HepG2 (cell line): ENCODE data around the gene NUDT22. TPM values are rescaled to one million over a fixed set of nuclear protein-coding genes. Genes with fewer than 3 reads are reported as not detected.

ENCODE experiments used
- BATF2 ChIP-seq: sonication (generic); formaldehyde crosslinking; IDR thresholded peaks from 2 replicates; pipeline ENCODE4 v1.8.0; 2022; ENCODE audit warnings: mild to moderate bottlenecking, missing genetic modification reagents, moderate library complexity
- CBX5 ChIP-seq: sonication (generic); formaldehyde crosslinking; IDR thresholded peaks from 2 replicates; pipeline ENCODE4 v1.4.0; 2020; ENCODE audit warnings: missing genetic modification reagents, borderline replicate concordance
- CCDC6 ChIP-seq: sonication (generic); formaldehyde crosslinking; IDR thresholded peaks from 2 replicates; pipeline ENCODE4 v1.8.1; 2022; ENCODE audit warnings: mild to moderate bottlenecking, missing genetic modification reagents, moderate library complexity
- CHD4 ChIP-seq: fragments of 200-600 bp; sonication (generic); IDR thresholded peaks from 2 replicates; pipeline ENCODE4 v1.7.0; 2017; ENCODE audit warnings: mild to moderate bottlenecking, low read length, borderline replicate concordance
- HNF1B ChIP-seq: sonication (generic); formaldehyde crosslinking; IDR thresholded peaks from 2 replicates; pipeline ENCODE4 v1.5.1; 2020; ENCODE audit warnings: mild to moderate bottlenecking, moderate library complexity, missing genetic modification reagents
- PHF21A ChIP-seq: sonication (generic); formaldehyde crosslinking; IDR thresholded peaks from 2 replicates; pipeline ENCODE4 v1.5.0; 2020; ENCODE audit warnings: mild to moderate bottlenecking, missing genetic modification reagents
- RBFOX2 ChIP-seq: fragments of 200-400 bp; formaldehyde crosslinking; IDR thresholded peaks from 2 replicates; pipeline ENCODE4 v1.6.1; 2017; ENCODE audit warnings: low read depth, mild to moderate bottlenecking, low read length
- TBX3 ChIP-seq: fragments of 450-650 bp; IDR thresholded peaks from 2 replicates; pipeline ENCODE4 v1.6.1; 2017; ENCODE audit warnings: antibody characterized with exemption, mild to moderate bottlenecking, inconsistent platforms, borderline replicate concordance
- USF2 ChIP-seq, 2 experiments: sonication (generic) in 1 of 2; formaldehyde crosslinking in 1 of 2; IDR thresholded peaks; 2 replicates each; pipeline versions ENCODE4 v1.5.1 to v1.6.1; 2011 to 2020; ENCODE audit warnings: borderline replicate concordance in 1 of 2, low read depth in 1 of 2, low read length in 1 of 2, mild to moderate bottlenecking in 1 of 2, missing genetic modification reagents in 1 of 2, moderate library complexity in 1 of 2
- YEATS4 ChIP-seq: sonication (generic); formaldehyde crosslinking; IDR thresholded peaks from 2 replicates; pipeline ENCODE4 v1.4.0; 2020; ENCODE audit warnings: missing genetic modification reagents, borderline replicate concordance
- ZMAT3 ChIP-seq: sonication (generic); formaldehyde crosslinking; conservative IDR thresholded peaks from 2 replicates; pipeline ENCODE4 v1.7.0; 2021; ENCODE audit warnings: missing genetic modification reagents
- ZNF337 ChIP-seq: sonication (generic); formaldehyde crosslinking; IDR thresholded peaks from 2 replicates; pipeline ENCODE4 v1.5.1; 2020; ENCODE audit warnings: missing genetic modification reagents, low read depth, mild to moderate bottlenecking, borderline replicate concordance
- ZNF354B ChIP-seq: sonication (generic); formaldehyde crosslinking; IDR thresholded peaks from 2 replicates; pipeline ENCODE4 v1.8.0; 2022; ENCODE audit warnings: mild to moderate bottlenecking, missing genetic modification reagents
- ZNF570 ChIP-seq: sonication (generic); formaldehyde crosslinking; IDR thresholded peaks from 2 replicates; pipeline ENCODE4 v1.4.0; 2020; ENCODE audit warnings: mild to moderate bottlenecking, missing genetic modification reagents, borderline replicate concordance
- ZNF598 ChIP-seq: sonication (generic); formaldehyde crosslinking; IDR thresholded peaks from 2 replicates; pipeline ENCODE4 v1.5.1; 2020; ENCODE audit warnings: mild to moderate bottlenecking, missing genetic modification reagents, borderline replicate concordance
- ZNF704 ChIP-seq: sonication (generic); formaldehyde crosslinking; IDR thresholded peaks from 2 replicates; pipeline ENCODE4 v1.8.1; 2023; ENCODE audit warnings: mild to moderate bottlenecking, inconsistent platforms, moderate library complexity, missing genetic modification reagents, borderline replicate concordance
- ZUFSP ChIP-seq: sonication (generic); formaldehyde crosslinking; IDR thresholded peaks from 2 replicates; pipeline ENCODE4 v1.9.0; 2021; ENCODE audit warnings: missing genetic modification reagents, mild to moderate bottlenecking, borderline replicate concordance
- polyA plus RNA-seq, 8 experiments: library from polyadenylated mRNA; depleted of rRNA in 3 of 8; stranded (reverse) in 7 of 8; unstranded in 1 of 8; fragments of >200 nt; fragmentation: Illumina TruSeq in 4 of 8; extraction: Trizol in 4 of 8; gene quantifications; 2 replicates each; pipeline versions ENCODE4 v1.2.1 to v1.2.3, GENCODE V29; 2011 to 2016; ENCODE audit warnings: low read depth in 4 of 8, missing spikeins in 1 of 8, mixed read lengths in 1 of 8; ENCODE audit not compliant: insufficient read depth in 1 of 8
- total RNA-seq, 5 experiments: library from RNA; depleted of rRNA; stranded (reverse); fragments of >200 nt; fragmentation: Illumina TruSeq; extraction: Trizol; gene quantifications; 2 replicates each; pipeline ENCODE4 v1.2.3, GENCODE V29; 2016; ENCODE audit warnings: low read depth in 1 of 5

Gene NUDT22
- total and polyA plus RNA-seq, 2 of the 13 experiments (the other 11 are each of a cell fraction or from before 2014, with no cell fraction given), result 33.5 to 39.8 TPM

- peak; percentile 17; the same call in 1 of the 2 replicates for TF ChIP-seq HNF1B (CRISPR knock-in tag)
- TF ChIP-seq ZUFSP, result no peak
- no peak for TF ChIP-seq PHF21A (CRISPR knock-in tag)
- peak; percentile 44; the same call in 1 of the 2 replicates for TF ChIP-seq ZNF598
- no peak for TF ChIP-seq ZNF570 (CRISPR knock-in tag)
- TF ChIP-seq USF2 (IDR thresholded peaks at IDR 0.05; ENCODE audit: low read depth, low read length), result no peak
- TF ChIP-seq USF2 (CRISPR knock-in tag; IDR thresholded peaks at IDR 0.05; ENCODE audit: borderline replicate concordance), result no peak
- no peak for TF ChIP-seq CBX5 (CRISPR knock-in tag)
- TF ChIP-seq TBX3, result peak; percentile 63; the same call in 1 of the 2 replicates
- 0 out of 2 replicates have a peak, but pooled peaks have one; percentile 63 for TF ChIP-seq CCDC6 (CRISPR knock-in tag)
- no peak for TF ChIP-seq ZNF337
- TF ChIP-seq ZMAT3 (CRISPR knock-in tag), result 0 out of 2 replicates have a peak, but pooled peaks have one; percentile 39
- no peak for TF ChIP-seq YEATS4 (CRISPR knock-in tag)
- no peak for TF ChIP-seq ZNF354B (CRISPR knock-in tag)
- TF ChIP-seq RBFOX2, result peak; percentile 69
- peak; percentile 39; the same call in 1 of the 2 replicates for TF ChIP-seq BATF2 (CRISPR knock-in tag)
- TF ChIP-seq CHD4, result no peak
- TF ChIP-seq ZNF704 (CRISPR knock-in tag), result no peak
Observed at GRCh38 chr11:64241491-64242374, 15.7 kb downstream of the NUDT22 start (continued).
